Breast epithelium (tissue), 4 donors: ENCODE measurements around the gene RETSAT. TPM values are rescaled to one million over a fixed set of nuclear protein-coding genes. Genes with fewer than 3 reads are reported as not detected.
A peak's percentile ranks its signal among the peaks of the same experiment; 100 is the strongest.

Experiments
- DNase-seq, 2 donors: peaks; one replicate each; pipeline ENCODE4 v3.0.0-alpha.2; 2019; ENCODE audit warnings: low spot score in 2 of 2
- H3K27ac ChIP-seq, 2 donors: fragments of 200-600 bp; sonication (generic) in 1 of 2; one replicate each; pipeline ENCODE4 v1.5.1; 2016 to 2019; ENCODE audit warnings: mild to moderate bottlenecking in 1 of 2
- H3K27me3 ChIP-seq, 2 donors: fragments of 200-600 bp; sonication (generic) in 1 of 2; one replicate each; pipeline versions ENCODE4 v1.5.1 to v1.6.0; 2017 to 2019; ENCODE audit warnings: control low read depth in 1 of 2, mild to moderate bottlenecking in 1 of 2
- H3K36me3 ChIP-seq: fragments of 200-600 bp; one replicate; pipeline ENCODE4 v1.5.1; 2019
- H3K4me1 ChIP-seq, 2 donors: fragments of 200-600 bp; sonication (generic); one replicate each; pipeline ENCODE4 v1.5.1; 2016 to 2019; ENCODE audit warnings: control low read depth in 1 of 2
- H3K4me3 ChIP-seq, 3 donors: fragments of 200-600 bp; sonication (generic); 1 replicate in 2 of 3; 2 replicates in 1 of 3; pipeline ENCODE4 v1.5.1; 2016 to 2019; ENCODE audit warnings: mild to moderate bottlenecking in 3 of 3, moderate library complexity in 2 of 3
- H3K9me3 ChIP-seq, 2 donors: fragments of 200-600 bp; sonication (generic) in 1 of 2; one replicate each; pipeline ENCODE4 v1.5.1; 2016 to 2019; ENCODE audit warnings: control low read depth in 1 of 2
- CTCF ChIP-seq, 3 donors: fragments of 450-650 bp; IDR thresholded peaks; one replicate each; pipeline ENCODE4 v1.5.1; 2016 to 2017; ENCODE audit warnings: antibody characterized with exemption in 3 of 3, mild to moderate bottlenecking in 3 of 3, moderate library complexity in 3 of 3
- POLR2A ChIP-seq: fragments of 450-650 bp; IDR thresholded peaks from one replicate; pipeline ENCODE4 v1.6.1; 2016; ENCODE audit warnings: antibody characterized with exemption, mild to moderate bottlenecking, moderate library complexity
- POLR2AphosphoS5 ChIP-seq, 3 donors: sonication (generic); formaldehyde crosslinking; IDR thresholded peaks; one replicate each; pipeline ENCODE4 v1.6.1; 2017; ENCODE audit warnings: antibody characterized with exemption in 3 of 3
- intact Hi-C: fragments of 100-400 bp; cut with DNase I; formaldehyde crosslinking; loops from one replicate; pipeline ENCODE4 v1.15.1; 2023; ENCODE audit warnings: low total_unique reads
- total RNA-seq, 3 donors: library from RNA; depleted of rRNA; stranded (reverse); fragments of >200 nt; gene quantifications; one replicate each; pipeline ENCODE4 v1.1.0, GENCODE V29; 2016

The RETSAT gene
- total RNA-seq, 3 donors from 2014 or later, result 96.4 to 534 (median 101) TPM

GRCh38 chr2:85380048-85380447 is 25.7 kb upstream of the RETSAT start:
- no peak for DNase-seq
- intact Hi-C loops, result no loop called here
- Histone ChIP-seq H3K4me1 (no peaks in the 10 kb centered on the region), H3K27me3 (no peaks in the 10 kb centered on the region), H3K4me3 (no peak overlapping the region), H3K27ac (no peak overlapping the region), H3K9me3 (no peaks in the 10 kb centered on the region), H3K36me3 (no peaks in the 10 kb centered on the region)
- TF ChIP-seq CTCF (IDR thresholded peaks at IDR 0.05) (no peak), POLR2AphosphoS5 (IDR thresholded peaks at IDR 0.05) (no peak), POLR2A (no peak)

- Histone ChIP-seq H3K4me3 (no peak overlapping the region), H3K9me3 (no peaks in the 10 kb centered on the region), H3K27ac (no peak overlapping the region), H3K36me3 (no peaks in the 10 kb centered on the region), H3K4me1 (no peaks in the 10 kb centered on the region), H3K27me3 (no peaks in the 10 kb centered on the region)
- DNase-seq, result no peak
- TF ChIP-seq POLR2A, result no peak
- intact Hi-C loops, result no loop called here
Observed at GRCh38 chr2:85378257-85378656, 23.9 kb upstream of the RETSAT start.

GRCh38 chr2:85377083-85377482 is 22.8 kb upstream of the RETSAT start:
- intact Hi-C loops, result no loop called here
- TF ChIP-seq POLR2AphosphoS5 (IDR thresholded peaks at IDR 0.05), result no peak
- TF ChIP-seq CTCF (IDR thresholded peaks at IDR 0.05), result no peak
- no peak for TF ChIP-seq POLR2A
- H3K4me3 ChIP-seq, result no peak overlapping the region
- no peaks in the 10 kb centered on the region for H3K27me3 ChIP-seq
- H3K36me3 ChIP-seq, result no peaks in the 10 kb centered on the region
- DNase-seq, result no peak
- H3K9me3 ChIP-seq, result no peaks in the 10 kb centered on the region
- H3K4me1 ChIP-seq, result no peaks in the 10 kb centered on the region
- no peak overlapping the region for H3K27ac ChIP-seq

GRCh38 chr2:85376291-85377065 is 22.1 kb upstream of the RETSAT start:
- H3K36me3 ChIP-seq, result no peaks in the 10 kb centered on the region
- intact Hi-C loops, result no loop called here
- no peak overlapping the region for H3K27ac ChIP-seq
- no peaks in the 10 kb centered on the region for H3K27me3 ChIP-seq
- DNase-seq, result no peak
- H3K9me3 ChIP-seq, result no peaks in the 10 kb centered on the region
- no peak for TF ChIP-seq CTCF (IDR thresholded peaks at IDR 0.05)
- TF ChIP-seq POLR2A, result no peak
- TF ChIP-seq POLR2AphosphoS5 (IDR thresholded peaks at IDR 0.05), result no peak
- H3K4me1 ChIP-seq, result no peaks in the 10 kb centered on the region
- H3K4me3 ChIP-seq, result no peak overlapping the region

- Histone ChIP-seq H3K9me3 (no peaks in the 10 kb centered on the region), H3K27ac (no peak overlapping the region), H3K4me3 (no peak overlapping the region), H3K36me3 (no peaks in the 10 kb centered on the region), H3K27me3 (no peaks in the 10 kb centered on the region), H3K4me1 (no peaks in the 10 kb centered on the region)
- intact Hi-C loops, result no loop called here
- DNase-seq, result peak in 1 of 2 donors; percentile 12
- TF ChIP-seq CTCF (IDR thresholded peaks at IDR 0.05), result no peak
- TF ChIP-seq POLR2A, result no peak
- TF ChIP-seq POLR2AphosphoS5 (IDR thresholded peaks at IDR 0.05), result no peak
Observed at GRCh38 chr2:85371045-85371444, 16.7 kb upstream of the RETSAT start.
